HepG2 (cell line): Measurements from ENCODE around the gene PFN1. TPM values are rescaled to one million over a fixed set of nuclear protein-coding genes. Genes with fewer than 3 reads are reported as not detected.
A peak's percentile ranks its signal among the peaks of the same experiment; 100 is the strongest.

Experiments
- ARID2 ChIP-seq: sonication (generic); formaldehyde crosslinking; IDR thresholded peaks from 2 replicates; pipeline ENCODE4 v1.8.1; 2022; ENCODE audit warnings: mild to moderate bottlenecking, missing genetic modification reagents, borderline replicate concordance
- CBX5 ChIP-seq: sonication (generic); formaldehyde crosslinking; IDR thresholded peaks from 2 replicates; pipeline ENCODE4 v1.4.0; 2020; ENCODE audit warnings: missing genetic modification reagents, borderline replicate concordance
- ELF1 ChIP-seq: sonication (generic); formaldehyde crosslinking; IDR thresholded peaks from 2 replicates; pipeline ENCODE4 v1.4.0; 2020; ENCODE audit warnings: missing genetic modification reagents
- FOXJ3 ChIP-seq: sonication (generic); formaldehyde crosslinking; IDR thresholded peaks from 2 replicates; pipeline ENCODE4 v1.4.0; 2020; ENCODE audit warnings: missing genetic modification reagents, mild to moderate bottlenecking, borderline replicate concordance
- GABPB1 ChIP-seq: IDR thresholded peaks from 2 replicates; pipeline ENCODE4 v1.6.1; 2016; ENCODE audit warnings: mild to moderate bottlenecking, missing genetic modification reagents, moderate library complexity, missing compliant biosample characterization
- MEIS1 ChIP-seq: sonication (generic); formaldehyde crosslinking; IDR thresholded peaks from 2 replicates; pipeline ENCODE4 v1.9.0; 2021; ENCODE audit warnings: mild to moderate bottlenecking, missing genetic modification reagents, moderate library complexity, borderline replicate concordance
- REPIN1 ChIP-seq: sonication (generic); formaldehyde crosslinking; IDR thresholded peaks from 2 replicates; pipeline ENCODE4 v1.8.0; 2022; ENCODE audit warnings: missing genetic modification reagents, low read depth, mild to moderate bottlenecking, borderline replicate concordance
- TEAD2 ChIP-seq: sonication (generic); formaldehyde crosslinking; IDR thresholded peaks from 2 replicates; pipeline ENCODE4 v1.9.0; 2021; ENCODE audit warnings: missing genetic modification reagents
- XRCC5 ChIP-seq: fragments of 200-400 bp; formaldehyde crosslinking; optimal IDR thresholded peaks from 2 replicates; pipeline ENCODE3; 2017; ENCODE audit warnings: mild to moderate bottlenecking, low read length
- ZFP41 ChIP-seq: sonication (generic); formaldehyde crosslinking; IDR thresholded peaks from 2 replicates; pipeline ENCODE4 v1.4.0; 2020; ENCODE audit warnings: mild to moderate bottlenecking, missing genetic modification reagents, borderline replicate concordance
- ZNF224 ChIP-seq: sonication (generic); formaldehyde crosslinking; IDR thresholded peaks from 2 replicates; pipeline ENCODE4 v1.5.0; 2020; ENCODE audit warnings: mild to moderate bottlenecking, missing genetic modification reagents
- ZNF317 ChIP-seq: sonication (generic); formaldehyde crosslinking; IDR thresholded peaks from 2 replicates; pipeline ENCODE4 v1.5.0; 2020; ENCODE audit warnings: mild to moderate bottlenecking, missing genetic modification reagents
- ZNF782 ChIP-seq: sonication (generic); formaldehyde crosslinking; IDR thresholded peaks from 2 replicates; pipeline ENCODE4 v1.4.0; 2020; ENCODE audit warnings: missing genetic modification reagents, mild to moderate bottlenecking, borderline replicate concordance
- ZNF891 ChIP-seq: sonication (generic); formaldehyde crosslinking; IDR thresholded peaks from 2 replicates; pipeline ENCODE4 v1.5.0; 2020; ENCODE audit warnings: mild to moderate bottlenecking, missing genetic modification reagents
- ZSCAN9 ChIP-seq: IDR thresholded peaks from 2 replicates; pipeline ENCODE4 v1.6.1; 2016; ENCODE audit warnings: borderline replicate concordance
- polyA plus RNA-seq, 8 experiments: library from polyadenylated mRNA; depleted of rRNA in 3 of 8; stranded (reverse) in 7 of 8; unstranded in 1 of 8; fragments of >200 nt; fragmentation: Illumina TruSeq in 4 of 8; extraction: Trizol in 4 of 8; gene quantifications; 2 replicates each; pipeline versions ENCODE4 v1.2.1 to v1.2.3, GENCODE V29; 2011 to 2016; ENCODE audit warnings: low read depth in 4 of 8, missing spikeins in 1 of 8, mixed read lengths in 1 of 8; ENCODE audit not compliant: insufficient read depth in 1 of 8
- total RNA-seq, 5 experiments: library from RNA; depleted of rRNA; stranded (reverse); fragments of >200 nt; fragmentation: Illumina TruSeq; extraction: Trizol; gene quantifications; 2 replicates each; pipeline ENCODE4 v1.2.3, GENCODE V29; 2016; ENCODE audit warnings: low read depth in 1 of 5
- TF ChIP-seq, protein P1 (sequence below): sonication (generic); formaldehyde crosslinking; IDR thresholded peaks from 2 replicates; pipeline ENCODE4 v1.4.0; 2020; ENCODE audit warnings: missing genetic modification reagents
- TF ChIP-seq, protein P2 (sequence below): sonication (generic); formaldehyde crosslinking; IDR thresholded peaks from 2 replicates; pipeline ENCODE4 v1.4.0; 2020; ENCODE audit warnings: mild to moderate bottlenecking, missing genetic modification reagents
- TF ChIP-seq, protein P3 (sequence below): sonication (generic); formaldehyde crosslinking; IDR thresholded peaks from 2 replicates; pipeline ENCODE4 v1.4.0; 2020; ENCODE audit warnings: missing genetic modification reagents, borderline replicate concordance
- TF ChIP-seq, protein P4 (sequence below): sonication (generic); formaldehyde crosslinking; IDR thresholded peaks from 2 replicates; pipeline ENCODE4 v1.5.1; 2020; ENCODE audit warnings: mild to moderate bottlenecking, missing genetic modification reagents, borderline replicate concordance

The PFN1 gene
- total and polyA plus RNA-seq, 2 of the 13 experiments (the other 11 are each of a cell fraction or from before 2014, with no cell fraction given) = 494 to 613 TPM

DNA sequence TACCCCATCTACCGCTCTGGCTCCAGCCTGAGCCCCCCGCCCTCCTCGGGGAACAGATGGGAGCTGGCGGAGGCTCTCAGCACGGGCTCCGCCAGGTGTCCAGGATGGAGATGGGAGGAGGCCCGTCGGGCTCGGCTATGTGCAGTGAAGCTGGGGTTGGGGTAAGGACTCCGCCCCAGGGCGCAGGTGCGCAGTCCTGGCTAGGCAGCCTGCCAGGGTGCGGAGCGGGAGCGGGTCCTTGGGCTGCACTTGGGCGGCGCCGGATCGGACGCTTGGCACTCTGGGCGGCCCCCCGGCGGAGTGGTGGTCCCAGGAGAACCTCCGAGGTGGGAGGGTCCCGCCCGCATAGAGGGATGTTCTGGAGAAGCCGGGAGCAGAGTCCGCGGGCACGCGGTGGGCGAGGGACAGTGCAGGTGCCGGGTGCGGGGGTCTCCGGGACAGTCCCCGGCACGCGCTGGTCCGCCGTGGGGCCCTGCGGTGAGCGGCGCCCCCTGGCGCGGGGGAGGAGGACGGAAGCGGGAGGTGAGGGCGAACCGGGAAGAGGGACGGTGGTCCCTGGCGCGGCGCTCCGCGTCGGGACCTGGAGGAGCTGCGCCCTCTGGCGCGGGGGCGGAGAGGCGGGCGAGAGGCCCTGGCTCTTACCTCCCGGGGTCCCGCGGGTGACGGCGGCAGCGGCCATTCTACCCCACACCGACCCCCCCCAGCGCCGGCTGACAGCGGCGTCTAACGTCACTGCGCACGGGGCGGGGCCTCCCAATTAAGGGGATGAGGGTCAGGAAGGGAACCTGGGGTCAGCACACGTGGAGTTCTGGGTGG, 38.8 kb upstream of the PFN1 start, which contains the start of gene CAMTA2 (continued):
- TF ChIP-seq ZNF891 (peak; percentile 80; the same call in 1 of the 2 replicates), ZNF224 (CRISPR knock-in tag) (0 out of 2 replicates have a peak, but pooled peaks have one; percentile 66), ARID2 (no peak), FOXJ3 (0 out of 2 replicates have a peak, but pooled peaks have one; percentile 20), XRCC5 (peak; percentile 82), ELF1 (CRISPR knock-in tag) (peak; percentile 56), ZSCAN9 (CRISPR knock-in tag) (peak; percentile 66; the same call in 1 of the 2 replicates), MEIS1 (no peak; the same call in 1 of the 2 replicates), CBX5 (peak; percentile 61; the same call in 1 of the 2 replicates), GABPB1 (peak; percentile 94), TEAD2 (no peak), ZNF317 (no peak), ZNF782 (CRISPR knock-in tag) (peak; percentile 30; the same call in 1 of the 2 replicates), REPIN1 (CRISPR knock-in tag) (peak; percentile 85; the same call in 1 of the 2 replicates), ZFP41 (CRISPR knock-in tag) (no peak)
- TF ChIP-seq, protein P1, sequence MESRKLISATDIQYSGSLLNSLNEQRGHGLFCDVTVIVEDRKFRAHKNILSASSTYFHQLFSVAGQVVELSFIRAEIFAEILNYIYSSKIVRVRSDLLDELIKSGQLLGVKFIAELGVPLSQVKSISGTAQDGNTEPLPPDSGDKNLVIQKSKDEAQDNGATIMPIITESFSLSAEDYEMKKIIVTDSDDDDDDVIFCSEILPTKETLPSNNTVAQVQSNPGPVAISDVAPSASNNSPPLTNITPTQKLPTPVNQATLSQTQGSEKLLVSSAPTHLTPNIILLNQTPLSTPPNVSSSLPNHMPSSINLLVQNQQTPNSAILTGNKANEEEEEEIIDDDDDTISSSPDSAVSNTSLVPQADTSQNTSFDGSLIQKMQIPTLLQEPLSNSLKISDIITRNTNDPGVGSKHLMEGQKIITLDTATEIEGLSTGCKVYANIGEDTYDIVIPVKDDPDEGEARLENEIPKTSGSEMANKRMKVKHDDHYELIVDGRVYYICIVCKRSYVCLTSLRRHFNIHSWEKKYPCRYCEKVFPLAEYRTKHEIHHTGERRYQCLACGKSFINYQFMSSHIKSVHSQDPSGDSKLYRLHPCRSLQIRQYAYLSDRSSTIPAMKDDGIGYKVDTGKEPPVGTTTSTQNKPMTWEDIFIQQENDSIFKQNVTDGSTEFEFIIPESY (CRISPR knock-in tag) = no peak; the same call in 1 of the 2 replicates
- TF ChIP-seq, protein P2, sequence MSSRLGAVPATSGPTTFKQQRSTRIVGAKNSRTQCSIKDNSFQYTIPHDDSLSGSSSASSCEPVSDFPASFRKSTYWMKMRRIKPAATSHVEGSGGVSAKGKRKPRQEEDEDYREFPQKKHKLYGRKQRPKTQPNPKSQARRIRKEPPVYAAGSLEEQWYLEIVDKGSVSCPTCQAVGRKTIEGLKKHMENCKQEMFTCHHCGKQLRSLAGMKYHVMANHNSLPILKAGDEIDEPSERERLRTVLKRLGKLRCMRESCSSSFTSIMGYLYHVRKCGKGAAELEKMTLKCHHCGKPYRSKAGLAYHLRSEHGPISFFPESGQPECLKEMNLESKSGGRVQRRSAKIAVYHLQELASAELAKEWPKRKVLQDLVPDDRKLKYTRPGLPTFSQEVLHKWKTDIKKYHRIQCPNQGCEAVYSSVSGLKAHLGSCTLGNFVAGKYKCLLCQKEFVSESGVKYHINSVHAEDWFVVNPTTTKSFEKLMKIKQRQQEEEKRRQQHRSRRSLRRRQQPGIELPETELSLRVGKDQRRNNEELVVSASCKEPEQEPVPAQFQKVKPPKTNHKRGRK (CRISPR knock-in tag) = no peak
- TF ChIP-seq, protein P3, sequence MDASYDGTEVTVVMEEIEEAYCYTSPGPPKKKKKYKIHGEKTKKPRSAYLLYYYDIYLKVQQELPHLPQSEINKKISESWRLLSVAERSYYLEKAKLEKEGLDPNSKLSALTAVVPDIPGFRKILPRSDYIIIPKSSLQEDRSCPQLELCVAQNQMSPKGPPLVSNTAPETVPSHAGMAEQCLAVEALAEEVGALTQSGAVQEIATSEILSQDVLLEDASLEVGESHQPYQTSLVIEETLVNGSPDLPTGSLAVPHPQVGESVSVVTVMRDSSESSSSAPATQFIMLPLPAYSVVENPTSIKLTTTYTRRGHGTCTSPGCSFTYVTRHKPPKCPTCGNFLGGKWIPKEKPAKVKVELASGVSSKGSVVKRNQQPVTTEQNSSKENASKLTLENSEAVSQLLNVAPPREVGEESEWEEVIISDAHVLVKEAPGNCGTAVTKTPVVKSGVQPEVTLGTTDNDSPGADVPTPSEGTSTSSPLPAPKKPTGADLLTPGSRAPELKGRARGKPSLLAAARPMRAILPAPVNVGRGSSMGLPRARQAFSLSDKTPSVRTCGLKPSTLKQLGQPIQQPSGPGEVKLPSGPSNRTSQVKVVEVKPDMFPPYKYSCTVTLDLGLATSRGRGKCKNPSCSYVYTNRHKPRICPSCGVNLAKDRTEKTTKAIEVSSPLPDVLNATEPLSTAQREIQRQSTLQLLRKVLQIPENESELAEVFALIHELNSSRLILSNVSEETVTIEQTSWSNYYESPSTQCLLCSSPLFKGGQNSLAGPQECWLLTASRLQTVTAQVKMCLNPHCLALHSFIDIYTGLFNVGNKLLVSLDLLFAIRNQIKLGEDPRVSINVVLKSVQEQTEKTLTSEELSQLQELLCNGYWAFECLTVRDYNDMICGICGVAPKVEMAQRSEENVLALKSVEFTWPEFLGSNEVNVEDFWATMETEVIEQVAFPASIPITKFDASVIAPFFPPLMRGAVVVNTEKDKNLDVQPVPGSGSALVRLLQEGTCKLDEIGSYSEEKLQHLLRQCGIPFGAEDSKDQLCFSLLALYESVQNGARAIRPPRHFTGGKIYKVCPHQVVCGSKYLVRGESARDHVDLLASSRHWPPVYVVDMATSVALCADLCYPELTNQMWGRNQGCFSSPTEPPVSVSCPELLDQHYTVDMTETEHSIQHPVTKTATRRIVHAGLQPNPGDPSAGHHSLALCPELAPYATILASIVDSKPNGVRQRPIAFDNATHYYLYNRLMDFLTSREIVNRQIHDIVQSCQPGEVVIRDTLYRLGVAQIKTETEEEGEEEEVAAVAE (CRISPR knock-in tag) = no peak
- TF ChIP-seq, protein P4, sequence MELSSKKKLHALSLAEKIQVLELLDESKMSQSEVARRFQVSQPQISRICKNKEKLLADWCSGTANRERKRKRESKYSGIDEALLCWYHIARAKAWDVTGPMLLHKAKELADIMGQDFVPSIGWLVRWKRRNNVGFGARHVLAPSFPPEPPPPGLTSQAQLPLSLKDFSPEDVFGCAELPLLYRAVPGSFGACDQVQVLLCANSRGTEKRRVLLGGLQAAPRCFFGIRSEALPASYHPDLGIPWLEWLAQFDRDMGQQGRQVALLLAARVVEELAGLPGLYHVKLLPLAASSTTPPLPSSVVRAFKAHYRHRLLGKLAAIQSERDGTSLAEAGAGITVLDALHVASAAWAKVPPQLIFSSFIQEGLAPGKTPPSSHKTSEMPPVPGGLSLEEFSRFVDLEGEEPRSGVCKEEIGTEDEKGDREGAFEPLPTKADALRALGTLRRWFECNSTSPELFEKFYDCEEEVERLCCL (CRISPR knock-in tag) = no peak
